ENCODE measurements around the gene SH2D6. TPM values are rescaled to one million over a fixed set of nuclear protein-coding genes. Genes with fewer than 3 reads are reported as not detected.

Gene SH2D6
- total RNA-seq, 2 experiments from 2014 or later = 0.52 to 0.82 TPM

GRCh38 chr2:85441864-85442263 lies 23.4 kb downstream of the SH2D6 start:
- DNase-seq = no peak
- no peak overlapping the region for H3K4me3 Mint-ChIP-seq
- H3K9me3 Mint-ChIP-seq (ENCODE audit: low read depth) = no peaks in the 10 kb centered on the region
- H3K27me3 Mint-ChIP-seq = no peaks in the 10 kb centered on the region
- peaks cover 35% of the 10 kb centered on the region for H3K4me1 Mint-ChIP-seq
- H3K27ac Mint-ChIP-seq = no peak overlapping the region
- CTCF ChIA-PET = interaction anchor here (2.1 to 27.1 kb wide), 2 partner anchors 20 to 105 kb away, joined by 7 to 458 read pairs; partner anchors contain the start of gene MAT2A
- no peaks in the 10 kb centered on the region for H3K36me3 Mint-ChIP-seq
- no peak for ATAC-seq

- CTCF ChIA-PET = no interaction called here
Measured at GRCh38 chr2:85444629-85445172, 26.2 kb downstream of the SH2D6 start.

GRCh38 chr2:85445316-85446295 lies 27.1 kb downstream of the SH2D6 start:
- DNase-seq (no peak), ATAC-seq (no peak)
- no peak overlapping the region for H3K4me3 Mint-ChIP-seq
- no peaks in the 10 kb centered on the region for H3K36me3 Mint-ChIP-seq
- H3K27me3 Mint-ChIP-seq = no peaks in the 10 kb centered on the region
- H3K9me3 Mint-ChIP-seq (ENCODE audit: low read depth) = no peaks in the 10 kb centered on the region
- CTCF ChIA-PET = no interaction called here
- H3K27ac Mint-ChIP-seq = no peak overlapping the region
- peaks cover 5% of the 10 kb centered on the region for H3K4me1 Mint-ChIP-seq

More at GRCh38 chr2:85444629-85445172, 26.2 kb downstream of the SH2D6 start:
- DNase-seq (no peak), ATAC-seq (no peak)
- Mint-ChIP-seq H3K36me3 (no peaks in the 10 kb centered on the region), H3K4me1 (peaks cover 14% of the 10 kb centered on the region), H3K4me3 (no peak overlapping the region), H3K9me3 (ENCODE audit: low read depth) (no peaks in the 10 kb centered on the region), H3K27ac (no peak overlapping the region), H3K27me3 (no peaks in the 10 kb centered on the region)

DNA sequence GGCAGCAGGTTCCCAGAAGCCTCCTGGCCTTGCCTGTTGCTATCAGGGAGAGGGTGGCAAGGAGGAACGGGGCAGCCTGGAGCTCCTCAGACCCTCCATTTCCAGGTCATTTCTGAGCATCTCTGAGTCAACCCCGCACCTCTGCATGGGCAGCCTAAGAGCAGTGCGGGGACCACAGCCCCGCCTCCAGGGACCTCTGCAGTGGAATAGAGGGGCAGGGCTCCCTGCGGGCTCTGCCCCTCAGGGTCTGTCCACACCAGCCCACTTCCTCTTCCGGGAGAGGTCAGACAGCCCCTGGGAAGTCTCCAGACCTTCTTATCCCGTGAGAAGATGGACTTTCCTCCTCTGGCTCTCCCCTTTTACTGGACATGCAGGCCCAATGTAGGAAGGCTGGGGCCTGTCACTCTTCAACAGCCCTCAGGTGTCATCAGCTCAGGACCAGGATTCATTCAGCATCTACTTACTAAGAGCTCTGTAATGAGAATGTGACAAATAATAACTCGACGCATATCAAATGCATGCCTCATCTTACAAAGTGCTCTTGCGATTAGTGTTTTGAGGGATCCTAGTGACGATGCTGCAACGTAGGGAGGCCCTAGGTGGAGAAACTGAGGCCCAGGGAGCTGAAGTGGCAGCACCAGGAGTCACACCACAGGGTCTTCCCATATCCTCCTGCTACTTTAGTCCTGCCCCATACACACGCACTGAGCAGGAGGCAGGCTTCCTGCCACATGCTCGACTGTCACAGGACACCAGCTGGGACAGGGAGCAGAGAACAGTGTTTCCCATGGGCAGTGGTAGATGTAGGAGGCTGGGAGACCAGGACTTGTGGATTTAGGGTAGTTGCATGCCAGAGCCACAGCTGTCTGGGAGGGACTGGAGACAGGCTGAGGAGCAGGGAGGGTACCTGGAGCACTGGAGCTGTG lies 28.0 kb downstream of the SH2D6 start:
- Mint-ChIP-seq H3K27ac (no peak overlapping the region), H3K4me1 (no peaks in the 10 kb centered on the region), H3K27me3 (no peaks in the 10 kb centered on the region), H3K4me3 (no peak overlapping the region), H3K9me3 (ENCODE audit: low read depth) (no peaks in the 10 kb centered on the region), H3K36me3 (no peaks in the 10 kb centered on the region)
- DNase-seq (no peak), ATAC-seq (no peak)
- CTCF ChIA-PET = no interaction called here

- Mint-ChIP-seq H3K27me3 (no peaks in the 10 kb centered on the region), H3K27ac (no peak overlapping the region), H3K36me3 (no peaks in the 10 kb centered on the region), H3K4me1 (no peaks in the 10 kb centered on the region), H3K4me3 (no peak overlapping the region), H3K9me3 (ENCODE audit: low read depth) (no peaks in the 10 kb centered on the region)
- CTCF ChIA-PET = no interaction called here
- no peak for DNase-seq
- no peak for ATAC-seq
Measured at GRCh38 chr2:85447222-85447585, 28.7 kb downstream of the SH2D6 start.

GRCh38 chr2:85448461-85449213 lies 30.1 kb downstream of the SH2D6 start:
- H3K9me3 Mint-ChIP-seq (ENCODE audit: low read depth) = no peaks in the 10 kb centered on the region
- no peaks in the 10 kb centered on the region for H3K27me3 Mint-ChIP-seq
- DNase-seq = no peak
- no peaks in the 10 kb centered on the region for H3K4me1 Mint-ChIP-seq
- CTCF ChIA-PET = interaction anchor here (1.6 kb wide), 1 partner anchor 54 kb away, joined by 3 read pairs; no protein-coding TSS in a partner anchor
- no peaks in the 10 kb centered on the region for H3K36me3 Mint-ChIP-seq
- no peak overlapping the region for H3K27ac Mint-ChIP-seq
- H3K4me3 Mint-ChIP-seq = no peak overlapping the region
- ATAC-seq = no peak

DNA sequence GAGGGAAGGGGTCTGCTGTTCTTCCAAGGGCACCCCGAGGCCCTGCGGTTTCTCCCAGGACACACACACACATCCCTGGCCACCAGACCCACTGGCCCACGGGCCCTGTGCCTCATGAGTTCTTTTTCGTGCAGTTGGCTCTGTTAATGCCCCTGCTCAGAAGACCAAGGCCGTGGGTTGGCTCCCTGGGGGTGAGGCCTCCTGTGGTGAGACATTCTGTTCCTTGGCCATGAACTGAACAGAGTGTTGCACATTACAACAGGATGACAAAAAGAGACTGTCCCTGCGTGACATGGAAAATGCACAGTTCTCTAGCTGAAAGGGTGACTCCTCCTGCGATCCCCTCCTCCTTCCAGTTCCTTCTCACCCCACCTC lies 30.7 kb downstream of the SH2D6 start:
- DNase-seq (no peak), ATAC-seq (no peak)
- H3K36me3 Mint-ChIP-seq = no peaks in the 10 kb centered on the region
- no peak overlapping the region for H3K27ac Mint-ChIP-seq
- CTCF ChIA-PET = interaction anchor here (1.6 kb wide), 1 partner anchor 54 kb away, joined by 3 read pairs; no protein-coding TSS in a partner anchor
- no peaks in the 10 kb centered on the region for H3K4me1 Mint-ChIP-seq
- H3K9me3 Mint-ChIP-seq (ENCODE audit: low read depth) = no peaks in the 10 kb centered on the region
- H3K27me3 Mint-ChIP-seq = no peaks in the 10 kb centered on the region
- no peak overlapping the region for H3K4me3 Mint-ChIP-seq

- Mint-ChIP-seq H3K4me1 (no peaks in the 10 kb centered on the region), H3K9me3 (ENCODE audit: low read depth) (no peaks in the 10 kb centered on the region), H3K27ac (no peak overlapping the region), H3K4me3 (no peak overlapping the region), H3K36me3 (no peaks in the 10 kb centered on the region), H3K27me3 (no peaks in the 10 kb centered on the region)
- DNase-seq = no peak
- no peak for ATAC-seq
- CTCF ChIA-PET = interaction anchor here (1.3 kb wide), 1 partner anchor 84 kb away, joined by 4 read pairs; no protein-coding TSS in a partner anchor
Measured at GRCh38 chr2:85452237-85452636, 33.7 kb downstream of the SH2D6 start.

DNA sequence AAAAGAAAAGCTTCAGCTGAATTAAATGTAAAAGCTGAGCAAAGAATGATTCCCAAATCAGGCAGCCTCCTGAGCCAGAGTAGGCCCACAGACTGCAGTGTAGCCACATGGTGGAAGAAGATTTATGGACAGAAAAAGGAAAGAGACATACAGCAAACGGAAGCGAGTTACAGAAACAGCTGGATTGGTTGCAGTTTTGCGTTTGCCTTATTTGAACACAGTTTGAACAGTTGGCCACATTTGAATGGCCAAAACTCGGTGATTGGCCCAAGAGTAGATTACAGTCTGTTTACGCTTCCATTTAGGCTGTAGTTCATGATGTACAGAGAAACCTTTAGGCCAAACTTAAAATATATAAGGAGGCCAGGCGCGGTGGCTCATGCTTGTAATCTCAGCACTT lies 35.1 kb downstream of the SH2D6 start:
- Mint-ChIP-seq H3K27me3 (no peaks in the 10 kb centered on the region), H3K4me1 (no peaks in the 10 kb centered on the region), H3K36me3 (no peaks in the 10 kb centered on the region), H3K9me3 (ENCODE audit: low read depth) (no peaks in the 10 kb centered on the region), H3K27ac (no peak overlapping the region), H3K4me3 (no peak overlapping the region)
- ATAC-seq (no peak), DNase-seq (no peak)
- CTCF ChIA-PET = no interaction called here

GRCh38 chr2:85455552-85456090 lies 37.1 kb downstream of the SH2D6 start:
- ATAC-seq (no peak), DNase-seq (no peak)
- Mint-ChIP-seq H3K27ac (no peak overlapping the region), H3K27me3 (no peaks in the 10 kb centered on the region), H3K4me1 (no peaks in the 10 kb centered on the region), H3K4me3 (no peak overlapping the region), H3K9me3 (ENCODE audit: low read depth) (no peaks in the 10 kb centered on the region), H3K36me3 (no peaks in the 10 kb centered on the region)
- CTCF ChIA-PET = interaction anchor here (1.2 kb wide), 1 partner anchor 34 kb away, joined by 3 read pairs; no protein-coding TSS in a partner anchor

DNA sequence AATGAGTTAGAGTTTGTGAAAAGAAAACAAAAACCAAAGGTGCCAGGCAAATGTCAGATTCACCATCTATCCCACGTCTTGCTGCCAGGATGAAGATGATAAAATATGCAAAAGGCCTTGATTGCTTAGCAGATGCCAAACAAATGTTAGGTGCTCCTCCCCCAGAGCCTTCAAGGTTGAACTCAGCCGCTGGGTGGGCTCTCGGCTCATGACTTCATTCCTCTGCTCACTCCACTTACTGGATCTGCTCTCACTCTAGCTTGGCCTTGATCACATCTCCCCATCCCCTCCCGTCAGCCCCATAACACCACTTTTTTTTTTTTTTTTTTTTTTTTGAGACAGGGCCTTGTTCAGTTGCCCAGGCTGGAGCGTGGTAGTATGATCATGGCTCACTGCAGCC lies 38.5 kb downstream of the SH2D6 start:
- no peak overlapping the region for H3K4me3 Mint-ChIP-seq
- CTCF ChIA-PET = no interaction called here
- H3K4me1 Mint-ChIP-seq = no peaks in the 10 kb centered on the region
- DNase-seq (no peak), ATAC-seq (no peak)
- no peaks in the 10 kb centered on the region for H3K27me3 Mint-ChIP-seq
- H3K9me3 Mint-ChIP-seq (ENCODE audit: low read depth) = no peaks in the 10 kb centered on the region
- no peak overlapping the region for H3K27ac Mint-ChIP-seq
- H3K36me3 Mint-ChIP-seq = no peaks in the 10 kb centered on the region

- Mint-ChIP-seq H3K27me3 (no peaks in the 10 kb centered on the region), H3K4me1 (no peaks in the 10 kb centered on the region), H3K27ac (no peak overlapping the region), H3K9me3 (ENCODE audit: low read depth) (no peaks in the 10 kb centered on the region), H3K4me3 (no peak overlapping the region), H3K36me3 (no peaks in the 10 kb centered on the region)
- no peak for ATAC-seq
- no peak for DNase-seq
- CTCF ChIA-PET = no interaction called here
Measured at GRCh38 chr2:85457877-85458316, 39.4 kb downstream of the SH2D6 start.

Measured in activated CD8-positive, alpha-beta memory T cell treated with anti-CD3 and anti-CD28 coated beads, Interleukin-2, amount 10 ng/mL, durations not matched to agents 7 days and 5 days (primary cell).